MM.1S (cell line): ENCODE measurements around the gene TTLL11.

Experiments
- DNase-seq: peaks from one replicate; pipeline ENCODE4 v3.0.0-alpha.2; 2015
- H2AFZ ChIP-seq: fragments of 300-600 bp; sonication (generic); 2 replicates; pipeline ENCODE4 v1.6.0; 2016; ENCODE audit warnings: antibody characterized with exemption, low read length
- H3F3A ChIP-seq: fragments of 300-600 bp; sonication (generic); 2 replicates; pipeline ENCODE4 v1.6.1; 2016; ENCODE audit warnings: mild to moderate bottlenecking, antibody characterized with exemption, low read length, moderate library complexity, mixed read lengths; ENCODE audit not compliant: insufficient read depth
- H3K27ac ChIP-seq: fragments of 300-600 bp; sonication (generic); 2 replicates; pipeline ENCODE4 v1.5.1; 2016; ENCODE audit warnings: mild to moderate bottlenecking, low read length
- H3K27me3 ChIP-seq: fragments of 300-600 bp; sonication (generic); replicated peaks from 2 replicates; pipeline ENCODE4 v1.6.0; 2016; ENCODE audit warnings: low read length; ENCODE audit not compliant: insufficient read depth
- H3K36me3 ChIP-seq: fragments of 300-600 bp; sonication (generic); replicated peaks from 2 replicates; pipeline ENCODE4 v1.6.1; 2016; ENCODE audit warnings: mild to moderate bottlenecking, low read length, mixed read lengths; ENCODE audit not compliant: insufficient read depth
- H3K4me1 ChIP-seq: fragments of 300-600 bp; sonication (generic); 2 replicates; pipeline ENCODE4 v1.6.1; 2016; ENCODE audit warnings: low read length, mixed read lengths
- H3K4me2 ChIP-seq: fragments of 300-600 bp; sonication (generic); 2 replicates; pipeline ENCODE4 v1.6.0; 2016; ENCODE audit warnings: low read depth, low read length
- H3K4me3 ChIP-seq: fragments of 300-600 bp; sonication (generic); 2 replicates; pipeline ENCODE4 v1.5.1; 2016; ENCODE audit warnings: low read length, mixed read lengths
- H3K79me2 ChIP-seq: fragments of 300-600 bp; sonication (generic); 2 replicates; pipeline ENCODE4 v1.6.1; 2016; ENCODE audit warnings: mixed run types, low read length, mixed read lengths
- H3K9ac ChIP-seq: fragments of 300-600 bp; sonication (generic); 2 replicates; pipeline ENCODE4 v1.6.1; 2016; ENCODE audit warnings: low read length, mixed read lengths
- H3K9me2 ChIP-seq: fragments of 300-600 bp; sonication (generic); replicated peaks from 2 replicates; pipeline ENCODE4 v1.6.1; 2016; ENCODE audit warnings: mild to moderate bottlenecking, low read length, mixed read lengths; ENCODE audit not compliant: insufficient read depth
- H3K9me3 ChIP-seq: fragments of 300-600 bp; sonication (generic); replicated peaks from 2 replicates; pipeline ENCODE4 v1.6.1; 2016; ENCODE audit warnings: mild to moderate bottlenecking, low read length, mixed read lengths; ENCODE audit not compliant: insufficient read depth
- H4K20me1 ChIP-seq: fragments of 300-600 bp; sonication (generic); 2 replicates; pipeline ENCODE4 v1.6.1; 2016; ENCODE audit warnings: mild to moderate bottlenecking, low read length, moderate library complexity, mixed read lengths; ENCODE audit not compliant: insufficient read depth
- EZH2 ChIP-seq: fragments of 300-600 bp; sonication (generic); optimal IDR thresholded peaks from 2 replicates; pipeline ENCODE3; 2017; ENCODE audit warnings: low read depth, mild to moderate bottlenecking, antibody characterized with exemption, low read length, mixed read lengths
- EZH2phosphoT487 ChIP-seq: fragments of 300-600 bp; sonication (generic); IDR thresholded peaks from 2 replicates; pipeline ENCODE4 v1.6.1; 2018; ENCODE audit warnings: antibody characterized with exemption, low read length
- TF ChIP-seq, protein P1 (sequence below): fragments of 300-600 bp; sonication (generic); IDR thresholded peaks from 2 replicates; pipeline ENCODE4 v1.5.1; 2016; ENCODE audit warnings: antibody characterized with exemption, low read length, mixed read lengths

The TTLL11 gene

DNA sequence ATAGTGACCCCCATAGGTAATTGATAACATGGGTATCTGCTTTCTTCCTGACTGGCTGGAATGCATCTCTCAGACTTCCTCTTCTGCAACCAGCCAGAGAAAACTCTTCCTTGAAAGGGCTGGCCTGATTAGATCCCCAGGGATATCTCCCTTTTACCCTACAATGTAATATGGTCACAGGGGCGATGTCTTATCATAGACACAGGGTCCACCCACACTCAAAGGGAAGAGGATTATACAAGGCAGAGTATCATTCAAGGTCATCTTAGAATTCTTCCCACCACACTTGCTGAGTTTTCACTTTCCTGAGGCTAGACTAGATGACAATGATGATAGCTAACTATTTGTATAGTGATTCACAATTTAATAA, 33.2 kb downstream of the TTLL11 start:
- Histone ChIP-seq H3K27ac (no peak overlapping the region), H4K20me1 (no peaks in the 10 kb centered on the region), H3K9ac (no peak overlapping the region), H3K9me3 (no peaks in the 10 kb centered on the region), H3K27me3 (no peaks in the 10 kb centered on the region), H3K4me2 (no peak overlapping the region), H2AFZ (no peak overlapping the region), H3K36me3 (no peaks in the 10 kb centered on the region), H3K9me2 (no peaks in the 10 kb centered on the region), H3K79me2 (no peaks in the 10 kb centered on the region), H3K4me1 (no peaks in the 10 kb centered on the region), H3K4me3 (no peak overlapping the region), H3F3A (no peaks in the 10 kb centered on the region)
- no peak for TF ChIP-seq EZH2phosphoT487
- no peak for DNase-seq

DNA sequence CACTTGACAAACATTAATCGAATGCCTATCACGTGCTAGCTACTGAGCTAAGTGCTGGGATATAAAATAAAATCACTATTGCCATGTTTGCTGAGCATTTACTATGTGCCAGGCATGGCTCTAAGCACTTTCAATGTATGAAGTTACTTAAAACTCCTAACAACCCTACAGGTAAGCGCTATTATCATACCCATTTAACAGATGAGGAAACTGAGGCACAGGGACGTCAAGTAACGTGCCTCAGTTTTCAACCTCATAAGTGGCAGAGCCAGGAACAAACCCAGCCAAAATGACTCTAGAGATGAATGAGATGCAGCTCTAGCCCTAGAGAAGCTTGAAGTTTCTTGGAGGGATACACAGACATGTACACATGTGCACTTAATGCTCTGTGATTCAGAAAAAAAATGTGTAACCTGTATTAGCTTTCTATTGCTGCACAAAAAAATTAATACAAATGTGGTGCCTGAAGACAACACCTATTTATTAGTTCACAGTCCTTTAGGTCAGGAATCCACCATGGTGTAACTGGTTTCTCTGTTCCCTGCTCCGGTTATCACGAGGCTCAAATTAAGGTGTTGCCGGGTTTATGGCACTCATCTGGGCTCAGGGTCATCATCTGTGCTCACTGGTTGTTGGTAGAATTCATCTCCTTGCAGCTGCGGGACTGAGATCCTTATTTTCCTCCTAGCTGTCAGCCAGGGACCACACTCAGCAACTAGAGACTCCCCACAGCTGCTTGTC, 33.7 kb downstream of the TTLL11 start:
- no peaks in the 10 kb centered on the region for H3K9me2 ChIP-seq
- no peaks in the 10 kb centered on the region for H3F3A ChIP-seq
- no peak overlapping the region for H3K27ac ChIP-seq
- no peaks in the 10 kb centered on the region for H4K20me1 ChIP-seq
- no peaks in the 10 kb centered on the region for H3K4me1 ChIP-seq
- H3K36me3 ChIP-seq: no peaks in the 10 kb centered on the region
- H3K27me3 ChIP-seq: no peaks in the 10 kb centered on the region
- no peak overlapping the region for H3K9ac ChIP-seq
- H3K4me2 ChIP-seq: no peak overlapping the region
- DNase-seq: no peak
- TF ChIP-seq EZH2: no peak
- TF ChIP-seq EZH2phosphoT487: no peak
- TF ChIP-seq, protein P1, sequence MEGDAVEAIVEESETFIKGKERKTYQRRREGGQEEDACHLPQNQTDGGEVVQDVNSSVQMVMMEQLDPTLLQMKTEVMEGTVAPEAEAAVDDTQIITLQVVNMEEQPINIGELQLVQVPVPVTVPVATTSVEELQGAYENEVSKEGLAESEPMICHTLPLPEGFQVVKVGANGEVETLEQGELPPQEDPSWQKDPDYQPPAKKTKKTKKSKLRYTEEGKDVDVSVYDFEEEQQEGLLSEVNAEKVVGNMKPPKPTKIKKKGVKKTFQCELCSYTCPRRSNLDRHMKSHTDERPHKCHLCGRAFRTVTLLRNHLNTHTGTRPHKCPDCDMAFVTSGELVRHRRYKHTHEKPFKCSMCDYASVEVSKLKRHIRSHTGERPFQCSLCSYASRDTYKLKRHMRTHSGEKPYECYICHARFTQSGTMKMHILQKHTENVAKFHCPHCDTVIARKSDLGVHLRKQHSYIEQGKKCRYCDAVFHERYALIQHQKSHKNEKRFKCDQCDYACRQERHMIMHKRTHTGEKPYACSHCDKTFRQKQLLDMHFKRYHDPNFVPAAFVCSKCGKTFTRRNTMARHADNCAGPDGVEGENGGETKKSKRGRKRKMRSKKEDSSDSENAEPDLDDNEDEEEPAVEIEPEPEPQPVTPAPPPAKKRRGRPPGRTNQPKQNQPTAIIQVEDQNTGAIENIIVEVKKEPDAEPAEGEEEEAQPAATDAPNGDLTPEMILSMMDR: no peak
- H2AFZ ChIP-seq: no peak overlapping the region
- no peak overlapping the region for H3K4me3 ChIP-seq
- H3K9me3 ChIP-seq: no peaks in the 10 kb centered on the region
- no peaks in the 10 kb centered on the region for H3K79me2 ChIP-seq

GRCh38 chr9:122058709-122059108, 34.4 kb downstream of the TTLL11 start:
- Histone ChIP-seq H3F3A (no peaks in the 10 kb centered on the region), H2AFZ (no peak overlapping the region), H3K79me2 (no peaks in the 10 kb centered on the region), H3K27ac (no peak overlapping the region), H3K4me1 (no peaks in the 10 kb centered on the region), H3K9me2 (no peaks in the 10 kb centered on the region), H3K4me2 (no peak overlapping the region), H3K36me3 (no peaks in the 10 kb centered on the region), H3K9me3 (no peaks in the 10 kb centered on the region), H4K20me1 (no peaks in the 10 kb centered on the region), H3K27me3 (no peaks in the 10 kb centered on the region), H3K9ac (no peak overlapping the region), H3K4me3 (no peak overlapping the region)
- TF ChIP-seq EZH2phosphoT487 (no peak), EZH2 (no peak)
- TF ChIP-seq, protein P1: no peak
- no peak for DNase-seq

GRCh38 chr9:122058051-122058450, 35.1 kb downstream of the TTLL11 start:
- Histone ChIP-seq H3K27ac (no peak overlapping the region), H4K20me1 (no peaks in the 10 kb centered on the region), H3K9me2 (no peaks in the 10 kb centered on the region), H3K4me1 (no peaks in the 10 kb centered on the region), H3K4me2 (no peak overlapping the region), H3F3A (no peaks in the 10 kb centered on the region), H3K9ac (no peak overlapping the region), H3K79me2 (no peaks in the 10 kb centered on the region), H3K9me3 (no peaks in the 10 kb centered on the region), H3K4me3 (no peak overlapping the region), H2AFZ (no peak overlapping the region), H3K36me3 (no peaks in the 10 kb centered on the region), H3K27me3 (no peaks in the 10 kb centered on the region)
- TF ChIP-seq EZH2 (no peak), EZH2phosphoT487 (no peak)
- TF ChIP-seq, protein P1: no peak
- no peak for DNase-seq
